Kidney (tissue), 14 donors: ENCODE results near the gene SPOP. TPM values are rescaled to one million over a fixed set of nuclear protein-coding genes. Genes with fewer than 3 reads are reported as not detected.
"Not testable (repeated sequence)": the region's sequence is repeated elsewhere in the genome, so short reads cannot be mapped to it uniquely, and the experiment has no call there.

Experiments used
- DNase-seq, 5 donors: peaks; one replicate each; pipeline ENCODE4 v3.0.0-alpha.2; 2013 to 2020
- FAIRE-seq: peaks from 2 replicates; lab custom pipeline; 2012; peaks lifted over from hg19 to GRCh38; lab: Jason Lieb, UNC
- H3K27ac ChIP-seq, 2 donors: one replicate each; pipeline ENCODE4 v1.7.0; 2013; ENCODE audit warnings: low read depth in 2 of 2, low read length in 2 of 2, inconsistent platforms in 1 of 2
- H3K27me3 ChIP-seq: one replicate; pipeline ENCODE4 v1.7.1; 2013; ENCODE audit warnings: low read length, inconsistent platforms; ENCODE audit not compliant: control insufficient read depth, insufficient read depth
- H3K36me3 ChIP-seq, 3 donors: one replicate each; pipeline versions ENCODE4 v1.7.0 to v1.7.1; 2013; ENCODE audit warnings: low read length in 3 of 3, control low read depth in 1 of 3, inconsistent platforms in 1 of 3; ENCODE audit not compliant: insufficient read depth in 3 of 3, control insufficient read depth in 2 of 3
- H3K4me1 ChIP-seq, 3 donors: one replicate each; pipeline versions ENCODE4 v1.7.0 to v1.7.1; 2013; ENCODE audit warnings: low read length in 3 of 3, inconsistent platforms in 1 of 3, low read depth in 1 of 3; ENCODE audit not compliant: control insufficient read depth in 2 of 3, insufficient read depth in 2 of 3
- H3K4me3 ChIP-seq, 3 donors: one replicate each; pipeline versions ENCODE4 v1.7.0 to v1.8.1; 2013; ENCODE audit warnings: low read length in 3 of 3, control low read depth in 1 of 3, inconsistent platforms in 1 of 3
- H3K9ac ChIP-seq, 3 donors: one replicate each; pipeline versions ENCODE4 v1.7.0 to v1.7.1; 2013; ENCODE audit warnings: low read length in 3 of 3, control low read depth in 1 of 3, inconsistent platforms in 1 of 3
- H3K9me3 ChIP-seq, 3 donors: one replicate each; pipeline versions ENCODE4 v1.7.0 to v1.7.1; 2013; ENCODE audit warnings: low read length in 3 of 3, control low read depth in 1 of 3, inconsistent platforms in 1 of 3; ENCODE audit not compliant: control insufficient read depth in 2 of 3, insufficient read depth in 1 of 3
- intact Hi-C: fragments of 100-400 bp; cut with DNase I; formaldehyde crosslinking; loops from one replicate; pipeline ENCODE4 v1.11.1; 2022
- polyA plus RNA-seq: library from polyadenylated mRNA; stranded (reverse); fragments of 350-450 nt; fragmentation: Illumina TruSeq; extraction: RNeasy Lipid Tissue Mini Kit (QIAGEN cat#74804); gene quantifications from one replicate; pipeline ENCODE4 v1.2.3, GENCODE V29; 2014; ENCODE audit warnings: low read depth, low replicate concordance; ENCODE audit not compliant: insufficient read depth
- total RNA-seq: library from RNA; stranded (reverse); fragmentation: NEBNext Ultra II Directional; extraction: Animal tissue kit (Norgen Biotek cat#: 25700); gene quantifications from one replicate; pipeline ENCODE4 v1.2.1, GENCODE V29; 2021
- TF ChIP-seq, protein P1 (sequence below): IDR thresholded peaks from 3 replicates; pipeline ENCODE4 v1.5.1; 2012; ENCODE audit warnings: mild to moderate bottlenecking, moderate library complexity, borderline replicate concordance; ENCODE audit not compliant: insufficient read depth; ENCODE audit errors: extremely low read depth
- donor health status: control.
- donor health status: control.
- donor health status: control.
- donor health status: control.
- donor health status: control.
- donor health status: DM: yes; HTN: yes; CAD: no.
- donor health status: Normal renal cell carcinoma (clear cell type).

The SPOP gene
- total and polyA plus RNA-seq, 2 donors from 2014 or later = 28.2 to 73.8 TPM

GRCh38 chr17:49552070-49552751, 125.7 kb downstream of the SPOP start:
- H3K9me3 ChIP-seq = no peaks in the 10 kb centered on the region
- no peak for FAIRE-seq
- H3K9ac ChIP-seq = no peak overlapping the region
- H3K36me3 ChIP-seq = no peaks in the 10 kb centered on the region
- DNase-seq = peak in 3 of 5 donors; percentile 38 to 64 (median 40)
- intact Hi-C loops = loop anchor here (10.0 kb wide), 2 partner anchors 57 to 117 kb away; partner anchors contain the start of gene NGFR
- no peaks in the 10 kb centered on the region for H3K27me3 ChIP-seq
- no peak overlapping the region for H3K27ac ChIP-seq
- TF ChIP-seq, protein P1, sequence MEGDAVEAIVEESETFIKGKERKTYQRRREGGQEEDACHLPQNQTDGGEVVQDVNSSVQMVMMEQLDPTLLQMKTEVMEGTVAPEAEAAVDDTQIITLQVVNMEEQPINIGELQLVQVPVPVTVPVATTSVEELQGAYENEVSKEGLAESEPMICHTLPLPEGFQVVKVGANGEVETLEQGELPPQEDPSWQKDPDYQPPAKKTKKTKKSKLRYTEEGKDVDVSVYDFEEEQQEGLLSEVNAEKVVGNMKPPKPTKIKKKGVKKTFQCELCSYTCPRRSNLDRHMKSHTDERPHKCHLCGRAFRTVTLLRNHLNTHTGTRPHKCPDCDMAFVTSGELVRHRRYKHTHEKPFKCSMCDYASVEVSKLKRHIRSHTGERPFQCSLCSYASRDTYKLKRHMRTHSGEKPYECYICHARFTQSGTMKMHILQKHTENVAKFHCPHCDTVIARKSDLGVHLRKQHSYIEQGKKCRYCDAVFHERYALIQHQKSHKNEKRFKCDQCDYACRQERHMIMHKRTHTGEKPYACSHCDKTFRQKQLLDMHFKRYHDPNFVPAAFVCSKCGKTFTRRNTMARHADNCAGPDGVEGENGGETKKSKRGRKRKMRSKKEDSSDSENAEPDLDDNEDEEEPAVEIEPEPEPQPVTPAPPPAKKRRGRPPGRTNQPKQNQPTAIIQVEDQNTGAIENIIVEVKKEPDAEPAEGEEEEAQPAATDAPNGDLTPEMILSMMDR = no peak
- no peak overlapping the region for H3K4me3 ChIP-seq
- peaks cover 0 to 6% (median 0%) of the 10 kb centered on the region in 3 donors for H3K4me1 ChIP-seq

DNA sequence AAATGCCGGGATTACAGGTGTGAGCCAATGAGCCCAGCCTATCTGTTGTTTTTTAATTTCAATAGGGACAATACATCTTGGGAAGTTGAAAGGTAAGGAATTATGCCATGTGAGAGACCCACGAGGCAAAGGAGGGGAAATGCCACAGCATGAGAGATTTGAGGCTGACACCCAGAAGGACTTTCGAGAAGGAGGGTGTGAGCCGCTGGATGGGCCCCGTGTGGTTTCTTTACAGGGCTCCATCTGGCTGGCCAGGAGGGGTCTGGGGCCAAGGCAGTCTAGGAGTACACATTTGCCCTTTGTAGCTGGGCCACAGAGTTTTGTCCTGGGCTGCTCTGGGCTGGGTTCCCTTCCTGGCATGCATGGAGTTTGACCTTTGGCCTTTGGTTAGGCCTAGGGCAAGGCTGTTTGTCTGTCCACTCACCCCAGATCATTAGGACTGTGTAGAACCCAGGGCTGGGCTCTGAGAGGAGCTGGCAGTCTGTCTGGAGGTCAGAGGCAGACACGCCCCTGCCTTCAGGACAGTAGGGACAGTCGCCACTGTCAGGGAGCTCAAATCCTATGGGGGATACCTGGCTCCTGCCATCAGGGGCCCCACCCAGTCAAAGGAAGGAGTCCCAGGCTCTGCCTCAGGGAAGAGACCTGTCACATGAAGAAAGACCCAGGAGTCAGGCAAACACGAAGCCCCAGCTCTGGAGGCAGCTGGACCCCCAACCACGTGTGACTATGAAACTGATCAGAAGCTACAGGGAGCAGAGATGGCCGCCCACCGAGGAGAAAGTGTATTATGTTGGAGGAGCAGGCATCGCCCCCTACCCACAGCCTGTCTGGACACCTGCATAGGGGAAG, 126.5 kb downstream of the SPOP start:
- intact Hi-C loops = loop anchor here (10.0 kb wide), 2 partner anchors 57 to 117 kb away; partner anchors contain the start of gene NGFR
- FAIRE-seq (no peak), DNase-seq (no peak)
- TF ChIP-seq, protein P1 = no peak
- H3K27me3 ChIP-seq = no peaks in the 10 kb centered on the region
- H3K9me3 ChIP-seq = no peaks in the 10 kb centered on the region
- no peaks in the 10 kb centered on the region for H3K36me3 ChIP-seq
- H3K4me3 ChIP-seq = no peak overlapping the region
- H3K27ac ChIP-seq = no peak overlapping the region
- peaks cover 0 to 6% (median 0%) of the 10 kb centered on the region in 3 donors for H3K4me1 ChIP-seq
- no peak overlapping the region for H3K9ac ChIP-seq

GRCh38 chr17:49550764-49551163, 127.1 kb downstream of the SPOP start:
- not testable (repeated sequence) for H3K4me1 ChIP-seq, H3K9ac ChIP-seq, DNase-seq, FAIRE-seq, H3K4me3 ChIP-seq, H3K36me3 ChIP-seq, H3K27ac ChIP-seq, H3K27me3 ChIP-seq, H3K9me3 ChIP-seq
- intact Hi-C loops = loop anchor here (10.0 kb wide), 2 partner anchors 56 to 116 kb away; partner anchors contain the start of gene NGFR
